DMS53 treated with DMSO at 0.1 percent for 48 hours (cell line): ENCODE results near the gene BCKDHA.
A peak's percentile ranks its signal among the peaks of the same experiment; 100 is the strongest.
"Not testable (repeated sequence)": the region's sequence is repeated elsewhere in the genome, so short reads cannot be mapped to it uniquely, and the experiment has no call there.

Source experiments
- DNase-seq: peaks from one replicate; lab custom pipeline; 2025; ENCODE audit not compliant: unreplicated experiment; lab: John Stamatoyannopoulos, UW

The BCKDHA gene

DNA sequence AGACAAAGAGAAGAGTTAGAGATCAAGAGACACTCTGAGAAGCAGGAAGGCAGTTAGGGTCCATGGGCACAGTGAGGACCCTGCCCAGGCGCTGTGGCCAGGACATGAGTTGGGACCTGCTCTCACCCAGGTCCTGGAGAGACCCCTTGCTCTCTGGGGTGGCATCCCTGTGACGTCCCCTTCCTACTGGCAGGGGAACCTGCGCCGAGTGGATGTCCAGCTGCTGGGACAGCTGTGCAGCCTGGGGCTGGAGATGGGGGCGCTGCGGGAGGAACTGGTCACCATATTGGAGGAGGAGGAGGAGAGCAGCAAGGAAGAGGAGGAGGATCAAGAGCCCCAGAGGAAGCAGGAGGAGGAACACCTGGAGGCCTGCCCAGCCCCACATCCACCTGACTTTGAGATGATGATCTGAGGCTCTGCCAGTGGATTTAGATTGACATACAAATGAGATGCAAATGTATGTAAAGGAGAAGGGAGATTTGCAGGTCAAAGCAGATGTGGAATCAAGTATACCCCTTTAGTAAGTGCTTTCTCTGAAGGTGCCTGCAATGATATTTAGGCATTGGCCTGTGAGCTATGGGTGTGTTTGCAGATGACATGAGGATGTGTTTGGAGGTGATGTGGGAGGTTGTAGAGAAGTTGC is 46.3 kb downstream of the BCKDHA start:
- DNase-seq: no peak

DNA sequence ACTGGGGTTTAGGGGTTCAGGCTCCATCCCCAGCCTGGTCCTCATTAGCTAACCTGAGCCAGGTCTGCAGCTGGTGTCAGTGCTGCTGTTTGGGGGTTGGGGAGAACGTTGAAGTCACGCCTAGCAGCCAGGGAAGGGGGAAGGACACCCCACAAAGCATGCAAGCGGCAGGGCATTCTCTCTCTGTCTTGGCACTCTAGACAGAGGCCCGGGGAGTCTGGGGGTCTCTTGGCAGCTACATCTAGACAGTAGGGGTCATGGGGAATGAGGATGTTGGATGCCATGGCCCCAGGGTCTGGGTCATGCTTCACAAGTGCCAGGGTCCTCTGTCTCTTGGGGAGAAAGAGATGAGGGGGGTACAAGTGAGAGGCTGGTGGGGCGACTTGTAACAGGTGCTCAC is 48.0 kb downstream of the BCKDHA start:
- no peak for DNase-seq

DNA sequence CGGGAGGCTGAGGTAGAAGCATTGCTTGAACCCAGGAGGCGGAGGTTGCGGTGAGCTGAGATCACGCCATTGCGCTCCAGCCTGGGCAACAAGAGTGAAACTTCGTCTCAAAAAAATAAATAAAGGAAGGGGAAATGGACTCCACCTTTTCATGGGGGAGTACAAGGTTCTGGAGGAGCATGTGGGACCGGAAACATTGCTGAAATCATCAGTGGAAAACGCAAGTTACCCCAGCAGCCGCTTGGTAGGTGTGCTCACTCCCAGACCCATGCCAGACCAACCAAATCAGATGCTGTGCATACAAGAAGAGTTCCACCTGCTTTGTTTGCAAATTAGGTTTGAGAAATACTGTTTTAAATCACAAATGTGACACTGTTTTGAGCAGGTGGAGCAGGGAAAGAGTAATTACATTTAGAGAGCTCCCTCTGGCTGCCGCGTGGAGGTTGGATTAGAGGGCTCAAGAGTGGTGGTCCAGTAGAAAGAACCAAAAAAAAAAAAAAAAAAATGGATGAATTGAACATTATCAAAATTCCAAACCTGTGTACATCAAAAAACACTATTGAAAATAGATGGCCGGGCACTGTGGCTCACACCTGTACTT is 50.2 kb downstream of the BCKDHA start:
- DNase-seq: no peak

DNA sequence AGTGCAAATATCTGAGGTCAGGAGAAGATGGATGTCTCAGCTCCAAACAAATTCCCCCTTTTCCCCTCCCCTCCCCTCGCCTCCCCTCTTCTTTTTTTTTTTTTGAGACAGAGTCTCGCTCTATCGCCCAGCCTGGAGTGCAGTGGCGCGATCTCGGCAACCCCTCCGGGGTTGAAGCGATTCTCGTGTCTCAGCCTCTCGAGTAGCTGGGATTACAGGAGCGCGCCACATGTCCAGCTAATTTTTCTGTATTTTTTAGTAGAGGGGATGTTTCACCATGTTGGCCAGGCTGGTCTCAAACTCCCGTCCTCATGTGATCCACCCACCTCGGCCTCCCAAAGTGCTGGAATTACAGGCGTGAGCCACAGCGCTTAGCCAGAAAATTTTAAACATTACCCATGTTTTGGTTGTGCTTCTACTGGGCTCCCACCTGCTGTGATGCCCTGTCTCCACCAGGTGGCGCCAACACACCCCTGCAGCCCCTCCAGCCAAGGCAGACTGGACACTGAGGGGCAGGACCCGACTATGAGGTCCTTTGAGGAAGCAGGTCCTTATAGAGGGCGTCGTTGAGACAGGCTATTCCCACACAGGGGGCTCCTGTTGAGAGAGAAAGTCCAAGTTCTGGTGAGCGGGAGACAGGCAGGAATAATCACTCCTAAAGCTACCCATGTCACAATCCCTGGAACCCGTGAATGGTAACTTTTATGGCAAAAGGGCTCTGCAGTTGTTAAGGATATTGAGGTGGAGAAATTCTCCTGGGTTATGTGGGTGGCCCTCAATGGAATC is 51.7 kb downstream of the BCKDHA start:
- DNase-seq: peak; percentile 76

DNA sequence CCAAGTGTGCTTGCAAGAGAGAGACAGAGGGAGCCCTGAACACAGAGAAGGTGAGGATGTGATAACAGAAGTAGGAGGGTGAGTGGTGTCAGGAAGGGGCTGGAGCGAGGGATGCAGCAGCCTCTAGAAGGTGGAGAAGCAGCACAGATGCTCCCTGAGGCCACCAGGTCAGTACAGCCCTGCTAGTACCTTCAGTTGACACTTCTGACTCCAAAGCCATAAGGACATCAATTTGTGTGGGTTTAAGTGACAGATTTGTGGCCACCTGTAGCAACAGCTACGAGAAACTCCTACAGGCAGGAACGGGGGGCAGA is 52.2 kb downstream of the BCKDHA start:
- no peak for DNase-seq

DNA sequence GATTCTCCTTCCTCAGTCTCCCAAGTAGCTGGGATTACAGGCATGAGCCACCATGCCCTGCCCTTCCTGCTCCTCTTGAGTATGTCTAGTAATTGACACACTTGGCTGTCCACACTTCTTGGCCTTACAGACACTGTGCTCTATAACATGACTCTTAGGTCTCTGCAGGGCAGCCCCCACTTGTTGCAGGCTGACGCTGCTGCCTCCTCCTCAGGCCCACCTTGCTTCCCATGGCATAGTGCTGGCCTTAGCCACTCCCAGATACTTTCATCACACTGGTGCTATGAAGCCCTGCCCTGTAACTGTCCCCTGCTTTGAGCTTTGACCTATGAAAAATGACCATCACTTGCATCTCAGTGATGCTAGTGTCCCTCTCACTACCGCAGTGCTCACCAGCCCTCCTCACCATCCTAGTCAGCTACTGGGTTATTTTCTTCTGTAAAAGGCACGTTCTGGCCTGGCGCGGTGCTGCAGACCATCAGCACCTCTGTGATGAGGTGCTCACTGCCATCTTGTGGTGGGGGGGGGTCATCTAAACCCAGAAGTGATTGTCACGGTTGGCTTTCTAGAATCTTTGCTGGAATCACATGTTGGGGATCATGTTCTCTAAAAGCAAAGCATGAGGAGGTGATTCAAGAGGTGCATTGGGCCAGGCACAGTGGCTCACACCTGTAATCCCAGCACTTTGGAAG is 55.1 kb downstream of the BCKDHA start:
- DNase-seq: no peak

DNA sequence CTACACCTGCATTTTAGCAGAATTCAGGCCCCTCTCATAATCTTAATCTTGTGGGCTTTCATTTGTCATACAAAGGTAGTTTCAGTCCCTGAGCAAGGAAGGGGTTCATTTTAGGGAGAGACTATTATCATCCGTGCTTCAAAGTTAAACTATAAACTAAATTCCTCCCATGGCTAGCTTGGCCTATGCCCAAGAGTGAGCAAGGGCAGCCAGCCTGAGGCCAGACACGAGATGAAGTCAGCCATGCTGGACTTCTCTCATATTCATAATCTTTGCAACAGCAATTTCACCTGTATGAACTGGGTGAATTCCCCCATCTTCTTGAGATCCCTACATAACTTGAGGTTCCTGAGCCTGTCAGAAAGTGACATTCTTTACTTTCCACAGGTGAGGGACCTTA is 58.3 kb downstream of the BCKDHA start:
- DNase-seq: no peak

DNA sequence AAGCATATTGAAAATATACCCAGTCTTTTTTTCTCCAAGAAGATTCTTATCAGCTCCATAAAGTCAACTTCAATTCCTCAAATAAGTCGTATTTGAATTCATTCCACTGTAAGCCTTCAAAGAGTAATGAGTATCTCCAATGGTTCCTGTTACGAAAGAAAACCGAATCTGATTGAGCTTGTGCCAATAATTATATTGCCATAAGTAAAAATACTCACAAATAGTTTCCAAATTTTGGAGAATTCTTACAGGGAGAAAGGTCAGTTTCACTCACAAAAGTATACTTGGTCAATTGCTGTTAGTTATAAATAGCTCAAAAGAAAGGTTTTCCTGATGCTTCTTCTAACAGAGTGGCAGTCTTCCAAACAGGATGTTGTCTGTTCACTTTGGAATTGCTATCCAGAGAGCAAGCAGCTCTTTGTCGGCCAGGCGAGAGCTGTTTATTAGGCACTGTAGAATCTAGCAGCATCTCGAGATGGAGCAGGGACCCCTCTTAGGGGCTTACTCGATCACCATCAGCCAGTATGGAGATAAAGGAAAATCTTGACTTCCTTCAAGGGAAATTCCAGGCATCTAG is 58.8 kb downstream of the BCKDHA start:
- DNase-seq: no peak

DNA sequence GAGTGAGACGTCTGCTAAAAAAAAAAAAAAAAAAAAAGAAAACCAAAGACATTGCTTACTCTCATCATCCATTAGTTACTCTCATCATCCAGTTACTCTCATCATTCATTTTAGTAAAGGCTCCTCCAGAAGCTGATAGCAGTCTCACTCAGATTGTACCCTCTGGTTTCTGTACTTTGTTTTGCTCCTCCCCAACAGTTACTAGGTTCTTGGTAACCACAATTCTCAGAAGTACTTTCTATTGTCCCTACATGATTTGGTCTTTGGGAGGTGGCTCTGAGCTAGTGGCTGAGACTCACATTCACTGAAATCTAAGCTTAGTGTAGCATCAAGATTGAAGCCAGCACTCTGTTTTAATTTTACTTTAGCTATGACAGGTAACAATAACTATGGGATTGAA is 59.6 kb downstream of the BCKDHA start:
- DNase-seq: no peak

DNA sequence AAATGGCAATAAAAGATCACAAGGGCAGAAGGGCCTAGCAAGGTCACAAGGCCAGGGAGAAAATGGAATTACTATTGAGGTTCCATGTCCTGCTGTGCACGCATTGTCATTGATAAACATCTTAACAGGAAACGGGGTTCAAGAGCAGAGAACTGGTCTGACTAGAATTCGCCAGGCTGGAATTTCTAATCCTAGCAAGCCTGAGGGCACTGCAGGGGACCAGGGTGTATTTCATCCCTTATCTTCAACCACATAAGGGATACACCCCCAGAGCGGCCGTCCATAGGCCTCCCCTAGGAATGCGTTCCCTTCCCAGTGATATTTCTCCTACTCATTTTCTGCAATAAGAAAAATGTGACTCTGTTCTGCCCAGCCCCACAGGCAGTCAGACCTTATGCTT is 64.9 kb downstream of the BCKDHA start:
- no peak for DNase-seq

DNA sequence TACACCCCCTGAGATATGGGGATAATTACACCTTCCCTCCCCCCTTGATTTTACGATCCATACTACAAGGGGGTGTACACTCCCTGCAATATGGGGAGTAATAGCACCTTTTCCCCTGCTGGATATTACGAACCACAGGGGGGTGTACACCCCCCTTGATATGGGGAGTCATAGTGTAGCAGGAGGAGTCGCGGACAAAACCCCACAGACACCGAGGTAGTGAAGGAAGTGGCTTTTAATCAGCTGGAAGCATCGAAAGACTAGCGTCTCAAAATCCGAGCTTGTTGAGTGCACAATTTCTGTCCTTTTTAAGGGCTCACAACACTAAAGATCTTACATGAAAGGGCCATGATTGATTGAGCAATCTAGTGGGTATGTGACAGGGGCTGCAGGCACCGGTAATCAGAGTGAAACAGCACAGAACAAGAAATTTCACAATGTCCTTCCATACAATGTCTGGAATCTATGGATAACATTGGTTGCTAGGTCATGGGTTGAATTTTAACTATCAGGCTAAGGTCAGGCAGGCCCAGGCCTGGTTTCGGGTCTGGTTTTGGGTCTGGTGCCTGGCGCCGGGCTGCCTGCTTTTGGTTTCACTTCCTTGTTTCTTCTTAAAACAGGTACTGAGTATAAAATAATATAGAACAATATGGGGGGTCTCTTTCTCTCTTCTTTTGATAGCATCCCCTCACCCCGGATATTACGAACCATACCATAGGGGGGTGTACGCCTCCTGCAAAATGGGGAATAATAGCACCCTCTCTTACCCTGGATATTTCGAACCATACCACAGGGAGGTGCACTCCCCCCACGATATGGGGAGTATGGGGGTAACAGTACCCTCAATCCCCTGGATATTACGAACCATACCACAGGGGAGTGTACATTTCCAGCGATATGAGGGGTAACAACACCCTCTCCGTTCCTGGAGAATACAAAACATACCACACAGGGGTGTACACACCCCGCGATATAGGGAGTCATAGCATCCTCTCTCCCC is 65.9 kb downstream of the BCKDHA start:
- not testable (repeated sequence) for DNase-seq
